Activated CD4-positive, alpha-beta memory T cell treated with anti-CD3 and anti-CD28 coated beads, Interleukin-2, amount 10 ng/mL, durations not matched to agents 7 days and 5 days (primary cell): ENCODE data around the gene SLC35A4. TPM values are rescaled to one million over a fixed set of nuclear protein-coding genes. Genes with fewer than 3 reads are reported as not detected.
"Not testable (repeated sequence)": the region's sequence is repeated elsewhere in the genome, so short reads cannot be mapped to it uniquely, and the experiment has no call there.

ENCODE experiments used
- CTCF ChIA-PET: fragments of 350-600 bp; sonication (Branson Sonifier 250); formaldehyde crosslinking; loops from one replicate; lab custom pipeline; 2021; ENCODE audit warnings: antibody characterized with exemption, inconsistent platforms; lab: Charles Lee
- POLR2A ChIA-PET: fragments of 350-600 bp; sonication (Branson Sonifier 250); formaldehyde crosslinking; loops from one replicate; lab custom pipeline; 2021; ENCODE audit warnings: antibody characterized with exemption; lab: Charles Lee
- DNase-seq: peaks from one replicate; pipeline ENCODE4 v3.0.0-alpha.2; 2020
- H3K27ac Mint-ChIP-seq: one replicate; pipeline ENCODE4 v1.8.0; 2021; ENCODE audit warnings: mild to moderate bottlenecking, mixed read lengths
- H3K27me3 Mint-ChIP-seq: one replicate; pipeline ENCODE4 v1.8.0; 2021; ENCODE audit warnings: mixed read lengths
- H3K36me3 Mint-ChIP-seq: one replicate; pipeline ENCODE4 v1.8.0; 2021; ENCODE audit warnings: low read depth, mixed read lengths
- H3K4me1 Mint-ChIP-seq: one replicate; pipeline ENCODE4 v1.8.0; 2021; ENCODE audit warnings: mixed read lengths
- H3K4me3 Mint-ChIP-seq: one replicate; pipeline ENCODE4 v1.8.0; 2021; ENCODE audit warnings: mild to moderate bottlenecking, mixed read lengths
- H3K9me3 Mint-ChIP-seq: one replicate; pipeline ENCODE4 v1.8.0; 2021; ENCODE audit warnings: mixed read lengths
- total RNA-seq, 2 experiments: library from RNA; stranded (reverse); gene quantifications; one replicate each; pipeline ENCODE4 v1.2.3, GENCODE V29; 2021

Gene SLC35A4
- total RNA-seq, 2 experiments from 2014 or later = 78.9 to 82.1 TPM

DNA sequence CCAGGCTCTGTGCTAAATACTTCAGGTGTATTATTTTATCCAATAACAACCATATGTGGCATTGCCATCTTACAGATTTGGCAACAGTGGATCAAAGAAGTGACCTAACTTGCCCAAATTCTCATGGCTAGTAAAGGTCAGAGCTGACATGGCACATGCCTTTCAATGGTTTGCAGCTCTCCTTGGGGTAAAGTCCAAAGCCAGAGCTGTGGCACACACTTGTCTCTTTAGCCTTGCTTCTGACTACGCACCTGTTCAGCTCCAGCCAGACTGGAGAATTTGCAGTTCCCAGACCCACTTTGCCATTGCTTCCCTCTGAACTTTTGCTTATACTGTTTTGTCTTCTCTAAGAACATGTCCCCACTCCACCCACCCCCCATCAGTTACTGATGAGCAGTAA, 5.9 kb downstream of the SLC35A4 start:
- CTCF ChIA-PET = interaction anchor here (0.6 to 1.9 kb wide), 6 partner anchors 65 to 330 kb away, joined by 3 to 12 read pairs (median 4); no protein-coding TSS in a partner anchor
- H3K36me3 Mint-ChIP-seq = peaks cover 37% of the 10 kb centered on the region
- H3K9me3 Mint-ChIP-seq = no peaks in the 10 kb centered on the region
- POLR2A ChIA-PET = interaction anchor here (3.4 to 5.9 kb wide), 2 partner anchors 13 to 23 kb away, joined by 12 to 29 read pairs; partner anchors contain the start of genes EIF4EBP3 and SRA1
- no peak overlapping the region for H3K4me3 Mint-ChIP-seq
- H3K4me1 Mint-ChIP-seq = peaks cover 46% of the 10 kb centered on the region
- no peaks in the 10 kb centered on the region for H3K27me3 Mint-ChIP-seq
- no peak for DNase-seq
- H3K27ac Mint-ChIP-seq = peak overlapping the region; percentile 93

DNA sequence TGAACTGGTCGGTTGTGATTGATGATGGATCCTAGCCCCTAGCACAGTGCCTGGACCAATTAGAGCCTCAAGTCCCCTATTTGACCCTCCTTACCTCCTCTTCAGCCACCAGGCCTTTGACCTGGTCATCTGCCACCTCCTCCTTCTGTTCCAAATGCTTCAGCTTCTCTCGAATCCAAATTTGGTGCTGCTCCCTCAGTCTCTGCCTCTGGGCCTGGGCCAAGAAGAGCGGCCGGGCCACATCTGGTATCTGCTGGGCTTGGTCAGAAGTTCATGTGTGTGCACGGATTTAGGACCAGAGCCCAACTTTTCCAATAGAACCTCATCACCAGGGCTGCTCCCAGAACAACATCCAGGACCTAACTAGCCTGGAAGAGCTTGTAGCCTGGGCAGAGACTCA, 6.5 kb downstream of the SLC35A4 start:
- DNase-seq = no peak
- no peak overlapping the region for H3K27ac Mint-ChIP-seq
- peaks cover 33% of the 10 kb centered on the region for H3K36me3 Mint-ChIP-seq
- peaks cover 40% of the 10 kb centered on the region for H3K4me1 Mint-ChIP-seq
- POLR2A ChIA-PET = interaction anchor here (3.4 to 5.9 kb wide), 2 partner anchors 14 to 24 kb away, joined by 12 to 29 read pairs; partner anchors contain the start of genes EIF4EBP3 and SRA1
- no peaks in the 10 kb centered on the region for H3K9me3 Mint-ChIP-seq
- H3K4me3 Mint-ChIP-seq = no peak overlapping the region
- CTCF ChIA-PET = interaction anchor here (0.6 to 1.9 kb wide), 5 partner anchors 12 to 140 kb away, joined by 3 to 12 read pairs (median 3); no protein-coding TSS in a partner anchor
- no peaks in the 10 kb centered on the region for H3K27me3 Mint-ChIP-seq

DNA sequence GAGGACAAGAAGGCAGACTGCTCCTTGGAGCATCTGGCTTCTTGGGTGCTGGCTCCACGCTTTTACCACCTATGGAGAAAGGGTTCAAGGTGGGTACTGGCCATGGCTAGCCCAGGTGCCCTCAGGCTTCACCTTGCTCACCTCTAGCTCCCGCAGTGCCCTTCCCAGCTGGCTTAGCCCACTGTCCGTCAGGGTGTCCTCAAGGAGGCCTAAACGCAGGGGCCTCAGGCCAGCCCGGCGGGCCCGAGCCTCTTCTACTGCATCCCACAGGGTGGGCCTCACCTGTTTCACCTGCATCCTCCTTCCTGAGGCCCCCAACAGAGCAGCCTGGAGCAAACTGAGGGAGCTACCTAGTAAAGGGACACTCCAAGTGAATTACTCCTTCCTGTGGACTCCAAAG, 9.1 kb downstream of the SLC35A4 start:
- Mint-ChIP-seq H3K9me3 (no peaks in the 10 kb centered on the region), H3K4me3 (no peak overlapping the region), H3K4me1 (peaks cover 15% of the 10 kb centered on the region), H3K27ac (no peak overlapping the region), H3K27me3 (no peaks in the 10 kb centered on the region), H3K36me3 (peaks cover 13% of the 10 kb centered on the region)
- ChIA-PET POLR2A (no interaction called here), CTCF (interaction anchor here (1.3 kb wide), 2 partner anchors 26 to 61 kb away, joined by 3 read pairs; partner anchors contain the start of gene EIF4EBP3)
- no peak for DNase-seq

DNA sequence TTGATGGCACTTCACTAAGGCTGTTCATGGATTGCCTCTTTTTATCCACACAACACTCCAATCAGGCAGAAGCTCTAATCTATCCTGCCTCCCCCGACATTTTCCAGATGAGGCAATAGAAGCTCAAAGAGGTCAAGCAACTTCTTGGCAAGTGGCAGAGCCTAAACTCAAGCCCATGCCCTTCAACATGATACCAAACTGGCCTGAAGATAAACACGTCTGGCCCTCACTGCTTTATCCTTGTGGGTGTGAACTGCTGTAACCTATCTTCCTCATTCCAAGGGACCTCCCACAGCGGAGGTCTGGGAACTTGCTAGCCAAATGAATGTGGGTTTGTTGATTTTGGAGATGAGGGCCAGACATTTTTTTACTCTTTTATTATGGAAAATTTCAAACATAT, 9.5 kb downstream of the SLC35A4 start:
- no peak for DNase-seq
- H3K4me1 Mint-ChIP-seq = peaks cover 10% of the 10 kb centered on the region
- H3K9me3 Mint-ChIP-seq = no peaks in the 10 kb centered on the region
- no peak overlapping the region for H3K27ac Mint-ChIP-seq
- H3K27me3 Mint-ChIP-seq = no peaks in the 10 kb centered on the region
- ChIA-PET CTCF (interaction anchor here (1.3 kb wide), 2 partner anchors 27 to 60 kb away, joined by 3 read pairs; partner anchors contain the start of gene EIF4EBP3), POLR2A (no interaction called here)
- peaks cover 9% of the 10 kb centered on the region for H3K36me3 Mint-ChIP-seq
- no peak overlapping the region for H3K4me3 Mint-ChIP-seq

DNA sequence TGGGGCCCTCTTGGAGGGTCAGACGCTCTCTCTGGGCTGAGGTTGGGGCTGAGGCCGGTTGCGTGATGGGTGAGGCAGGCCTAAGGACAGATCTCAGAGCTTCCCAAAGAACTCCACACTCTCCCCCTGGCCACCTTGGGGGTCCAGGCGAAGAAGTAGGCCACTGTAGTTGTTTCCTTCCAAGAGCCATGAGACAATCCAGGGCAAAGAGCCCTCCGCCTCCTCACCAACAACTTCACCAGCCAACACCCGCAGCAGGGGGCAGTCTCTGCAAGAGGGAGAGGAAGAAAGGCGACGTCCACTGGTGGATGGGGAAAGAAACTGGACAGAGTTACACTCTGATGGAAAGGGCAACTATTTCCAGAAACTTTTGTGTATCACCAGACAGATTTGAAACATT, 10.7 kb downstream of the SLC35A4 start:
- Mint-ChIP-seq H3K9me3 (no peaks in the 10 kb centered on the region), H3K4me1 (peaks cover under 1% of the 10 kb centered on the region), H3K27ac (no peak overlapping the region), H3K27me3 (peaks cover 1% of the 10 kb centered on the region), H3K36me3 (peaks cover 3% of the 10 kb centered on the region), H3K4me3 (no peak overlapping the region)
- no peak for DNase-seq
- POLR2A ChIA-PET = interaction anchor here (3.1 kb wide), 1 partner anchor 10 kb away, joined by 11 read pairs; no protein-coding TSS in a partner anchor
- CTCF ChIA-PET = no interaction called here

DNA sequence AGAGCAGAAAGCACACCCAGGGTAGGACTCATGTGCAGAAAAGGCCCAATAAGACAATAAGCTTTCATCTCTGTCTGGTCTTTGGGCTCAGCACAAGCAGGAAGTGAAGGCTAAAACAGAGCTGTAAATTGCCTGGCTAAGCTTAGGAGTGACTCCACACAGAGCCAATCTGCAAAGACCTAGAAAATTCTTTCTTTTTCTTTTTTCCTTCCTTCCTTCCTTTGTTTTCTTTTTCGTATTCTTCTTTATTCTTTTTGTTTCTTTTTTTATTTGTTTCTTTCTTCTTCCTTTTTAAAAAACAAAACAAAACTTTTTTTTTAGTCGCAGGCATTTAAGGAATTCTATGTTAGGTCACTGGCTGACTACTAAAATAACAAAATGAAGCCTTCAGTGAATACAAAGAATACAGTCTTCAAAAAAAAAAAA, 12.2 kb downstream of the SLC35A4 start:
- H3K4me3 Mint-ChIP-seq = no peak overlapping the region
- ChIA-PET CTCF (no interaction called here), POLR2A (interaction anchor here (1.1 to 3.1 kb wide), 2 partner anchors 11 to 54 kb away, joined by 3 to 11 read pairs; no protein-coding TSS in a partner anchor)
- DNase-seq = no peak
- H3K36me3 Mint-ChIP-seq = no peaks in the 10 kb centered on the region
- no peaks in the 10 kb centered on the region for H3K4me1 Mint-ChIP-seq
- H3K27ac Mint-ChIP-seq = no peak overlapping the region
- H3K9me3 Mint-ChIP-seq = no peaks in the 10 kb centered on the region
- H3K27me3 Mint-ChIP-seq = peaks cover 9% of the 10 kb centered on the region

DNA sequence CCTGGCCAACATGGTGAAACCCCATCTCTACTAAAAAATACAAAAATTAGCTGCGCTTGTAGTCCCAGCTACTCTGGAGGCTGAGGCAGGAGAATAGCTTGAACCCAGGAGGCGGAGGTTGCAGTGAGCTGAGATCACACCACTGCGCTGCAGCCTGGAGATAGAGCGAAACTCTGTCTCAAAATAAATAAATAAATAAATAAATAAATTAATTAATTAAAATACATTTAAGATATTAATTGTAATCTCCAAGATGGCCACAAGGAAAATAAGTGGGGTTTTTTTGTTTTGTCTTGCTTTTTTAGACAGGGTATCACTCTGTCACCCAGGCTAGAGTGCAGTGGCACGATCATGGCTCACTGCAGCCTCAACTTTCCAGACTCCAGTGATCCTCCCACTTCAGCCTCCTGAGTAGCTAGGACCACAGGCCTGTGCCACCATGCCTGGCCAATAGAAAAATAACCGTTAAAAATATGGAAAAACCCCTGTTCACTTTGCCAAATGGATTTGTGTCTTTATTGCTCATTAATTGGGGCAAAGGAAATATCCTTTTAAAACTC, 14.6 kb downstream of the SLC35A4 start:
- DNase-seq, H3K9me3 Mint-ChIP-seq, H3K27ac Mint-ChIP-seq, H3K4me3 Mint-ChIP-seq, H3K36me3 Mint-ChIP-seq, H3K4me1 Mint-ChIP-seq: not testable (repeated sequence)
- peaks cover 16% of the 10 kb centered on the region for H3K27me3 Mint-ChIP-seq
- ChIA-PET CTCF (interaction anchor here (0.8 to 2.1 kb wide), 2 partner anchors 14 to 56 kb away, joined by 3 to 5 read pairs; partner anchors contain the start of gene SLC35A4), POLR2A (interaction anchor here (0.6 to 1.3 kb wide), 2 partner anchors 14 to 543 kb away, joined by 3 read pairs; partner anchors contain the start of gene SLC35A4)

DNA sequence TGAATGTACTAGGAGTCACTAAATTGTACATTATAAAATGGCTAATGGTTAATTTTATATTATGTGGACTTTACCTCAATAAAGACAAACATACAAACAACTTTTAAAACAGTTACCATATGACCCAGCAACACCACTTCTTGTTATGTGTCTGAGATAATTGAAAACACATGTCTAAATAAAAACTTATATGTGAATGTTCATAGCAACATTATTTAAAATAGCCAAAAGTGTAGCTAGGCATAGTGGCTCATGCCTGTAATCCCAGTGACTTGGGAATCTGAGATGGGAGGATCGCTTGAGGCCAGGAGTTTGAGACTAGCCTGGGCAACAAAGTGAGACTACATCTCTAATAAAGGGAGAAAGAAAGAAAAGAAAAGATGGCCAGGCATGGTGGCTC, 22.9 kb downstream of the SLC35A4 start:
- no peaks in the 10 kb centered on the region for H3K4me1 Mint-ChIP-seq
- H3K4me3 Mint-ChIP-seq = no peak overlapping the region
- no peaks in the 10 kb centered on the region for H3K36me3 Mint-ChIP-seq
- H3K9me3 Mint-ChIP-seq = no peaks in the 10 kb centered on the region
- CTCF ChIA-PET = no interaction called here
- no peak overlapping the region for H3K27ac Mint-ChIP-seq
- DNase-seq = no peak
- H3K27me3 Mint-ChIP-seq = peaks cover 6% of the 10 kb centered on the region
- POLR2A ChIA-PET = no interaction called here

DNA sequence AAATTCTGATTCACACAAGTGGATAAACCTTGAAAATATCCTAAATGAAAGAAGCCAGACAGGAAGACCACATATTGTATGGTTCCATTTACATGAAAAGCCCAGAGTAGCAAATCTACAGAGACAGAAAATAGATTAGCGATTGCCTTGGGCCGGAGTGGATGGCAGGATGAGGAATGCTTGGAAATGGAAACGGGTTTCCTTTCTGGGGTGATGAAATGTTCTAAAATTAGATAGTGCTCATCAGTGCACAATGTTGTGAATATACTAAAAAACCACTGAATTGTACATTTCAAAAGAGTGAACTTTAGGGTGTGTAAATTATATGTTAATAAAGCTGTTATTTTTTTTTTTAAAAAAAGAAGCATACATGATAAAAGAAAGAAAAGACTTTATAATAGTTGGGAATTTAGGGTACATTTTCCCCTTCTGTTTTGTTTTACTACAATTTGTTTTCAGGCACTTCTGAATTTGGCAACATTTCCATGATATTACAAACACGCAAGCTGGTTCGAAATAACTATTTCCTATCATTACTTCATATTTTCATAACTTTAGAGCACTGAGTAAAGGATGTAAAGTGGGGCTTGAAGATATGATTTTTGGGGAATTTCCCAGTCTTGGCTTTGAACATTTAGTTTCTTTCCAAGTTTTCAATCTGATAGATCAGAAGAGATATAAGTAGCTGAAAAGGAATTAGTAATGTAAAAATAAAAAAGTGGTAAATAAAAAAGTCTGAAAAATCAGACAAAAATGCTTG, 23.9 kb downstream of the SLC35A4 start:
- H3K36me3 Mint-ChIP-seq = no peaks in the 10 kb centered on the region
- no peak for DNase-seq
- CTCF ChIA-PET = interaction anchor here (0.6 to 1.0 kb wide), 2 partner anchors 46 to 231 kb away, joined by 3 to 4 read pairs; no protein-coding TSS in a partner anchor
- no peak overlapping the region for H3K27ac Mint-ChIP-seq
- POLR2A ChIA-PET = no interaction called here
- no peaks in the 10 kb centered on the region for H3K4me1 Mint-ChIP-seq
- H3K9me3 Mint-ChIP-seq = no peaks in the 10 kb centered on the region
- H3K27me3 Mint-ChIP-seq = peaks cover 2% of the 10 kb centered on the region
- H3K4me3 Mint-ChIP-seq = no peak overlapping the region

DNA sequence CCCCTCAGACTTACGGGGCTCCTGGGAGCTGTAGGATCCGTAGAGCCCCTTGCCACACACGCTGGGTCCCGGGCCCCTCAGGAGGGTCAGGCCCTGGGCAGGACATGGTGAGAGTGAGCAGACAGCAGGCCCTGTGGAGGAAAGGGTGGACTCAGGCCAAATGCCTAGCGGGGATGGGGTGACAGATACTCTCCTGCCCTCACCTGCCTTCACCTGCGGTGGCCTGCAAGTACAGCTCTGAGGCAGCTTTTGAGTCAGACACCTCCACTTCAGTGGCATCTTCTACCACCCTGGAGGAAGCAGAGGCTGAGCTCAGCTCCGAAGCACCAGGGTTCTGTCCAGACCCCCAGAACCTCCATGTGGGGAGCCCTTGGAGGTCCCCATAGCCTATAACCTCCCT, 26.2 kb downstream of the SLC35A4 start:
- no peak overlapping the region for H3K27ac Mint-ChIP-seq
- no peaks in the 10 kb centered on the region for H3K9me3 Mint-ChIP-seq
- CTCF ChIA-PET = interaction anchor here (1.3 kb wide), 1 partner anchor 160 kb away, joined by 3 read pairs; no protein-coding TSS in a partner anchor
- DNase-seq = no peak
- peaks cover 5% of the 10 kb centered on the region for H3K27me3 Mint-ChIP-seq
- no peak overlapping the region for H3K4me3 Mint-ChIP-seq
- no peaks in the 10 kb centered on the region for H3K36me3 Mint-ChIP-seq
- no peaks in the 10 kb centered on the region for H3K4me1 Mint-ChIP-seq
- POLR2A ChIA-PET = no interaction called here

DNA sequence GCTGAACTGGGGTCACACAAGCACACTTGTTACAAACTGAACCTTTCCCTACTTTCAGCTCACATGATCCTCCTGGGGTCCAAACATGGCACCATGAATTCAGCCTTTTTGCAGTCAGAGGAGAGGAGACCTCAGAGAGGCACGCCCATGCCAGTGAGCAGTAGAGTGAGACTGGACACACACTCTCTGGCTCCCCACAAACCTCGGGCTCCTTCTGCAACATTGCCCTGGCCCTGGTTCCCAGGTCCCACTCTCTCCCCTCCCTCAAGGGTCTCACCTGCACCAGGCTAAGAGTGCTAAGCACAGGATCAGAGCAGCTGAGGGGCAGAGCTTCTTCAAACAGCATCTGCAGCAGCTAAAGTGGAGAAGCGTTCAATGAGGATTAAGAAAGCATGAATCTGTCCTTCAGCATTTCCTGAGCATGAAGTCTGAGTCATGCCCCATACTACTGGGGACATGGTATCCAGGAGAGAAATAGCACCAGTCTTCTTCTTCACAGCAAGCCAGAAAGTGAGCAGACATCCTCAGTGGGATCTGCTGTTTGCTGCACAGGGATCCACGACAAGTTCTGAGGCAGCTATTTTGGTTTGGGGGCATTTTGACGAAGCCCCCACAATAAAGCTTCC, 27.2 kb downstream of the SLC35A4 start:
- no peak for DNase-seq
- no peaks in the 10 kb centered on the region for H3K36me3 Mint-ChIP-seq
- no peak overlapping the region for H3K27ac Mint-ChIP-seq
- no peaks in the 10 kb centered on the region for H3K4me1 Mint-ChIP-seq
- ChIA-PET CTCF (no interaction called here), POLR2A (no interaction called here)
- H3K27me3 Mint-ChIP-seq = peaks cover 5% of the 10 kb centered on the region
- no peaks in the 10 kb centered on the region for H3K9me3 Mint-ChIP-seq
- no peak overlapping the region for H3K4me3 Mint-ChIP-seq

DNA sequence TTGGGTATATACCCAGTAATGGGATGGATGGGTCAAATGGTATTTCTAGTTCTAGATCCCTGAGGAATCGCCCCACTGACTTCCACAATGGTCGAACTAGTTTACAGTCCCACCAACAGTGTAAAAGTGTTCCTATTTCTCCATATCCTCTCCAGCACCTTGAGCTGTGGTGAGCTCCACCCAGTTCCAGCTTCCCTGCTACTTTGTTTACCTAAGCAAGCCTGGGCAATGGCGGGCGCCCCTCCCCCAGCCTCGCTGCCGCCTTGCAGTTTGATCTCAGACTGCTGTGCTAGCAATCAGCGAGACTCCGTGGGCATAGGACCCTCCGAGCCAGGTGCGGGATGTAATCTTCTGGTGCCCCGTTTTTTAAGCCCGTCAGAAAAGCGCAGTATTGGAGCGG, 28.4 kb downstream of the SLC35A4 start:
- H3K4me1 Mint-ChIP-seq, H3K27me3 Mint-ChIP-seq, H3K36me3 Mint-ChIP-seq, H3K9me3 Mint-ChIP-seq, H3K4me3 Mint-ChIP-seq, CTCF ChIA-PET, POLR2A ChIA-PET, DNase-seq, H3K27ac Mint-ChIP-seq: not testable (repeated sequence)

DNA sequence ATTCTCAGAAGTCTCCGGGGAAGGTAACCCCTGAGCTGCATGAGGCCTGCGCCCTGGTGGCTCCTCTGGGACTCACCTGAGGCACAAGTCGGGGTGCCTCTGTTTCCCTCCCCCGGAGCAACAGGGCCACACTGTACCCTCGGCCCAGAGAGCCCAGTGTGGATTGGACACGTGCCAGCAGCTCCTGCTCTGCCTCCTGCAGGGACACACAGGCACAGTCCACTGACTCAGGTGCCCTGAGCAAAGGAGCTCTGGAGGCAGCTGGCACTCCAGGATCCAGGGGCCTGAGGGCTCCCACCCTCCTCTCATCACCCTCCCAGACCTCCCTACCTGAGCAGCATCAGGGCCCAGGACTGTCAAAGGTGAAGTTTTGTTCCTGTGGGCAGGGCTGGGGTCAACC, 29.5 kb downstream of the SLC35A4 start:
- ChIA-PET CTCF (no interaction called here), POLR2A (no interaction called here)
- Mint-ChIP-seq H3K36me3 (no peaks in the 10 kb centered on the region), H3K27me3 (peaks cover 7% of the 10 kb centered on the region), H3K9me3 (no peaks in the 10 kb centered on the region), H3K4me1 (no peaks in the 10 kb centered on the region), H3K4me3 (no peak overlapping the region), H3K27ac (no peak overlapping the region)
- no peak for DNase-seq
